HG03103 (cell line): ENCODE data around the gene ABR.
"Not testable (repeated sequence)": the region's sequence is repeated elsewhere in the genome, so short reads cannot be mapped to it uniquely, and the experiment has no call there.

ENCODE experiments used
- ATAC-seq: cut with Tn5 transposase; IDR thresholded peaks from one replicate; pipeline ENCODE4 v1.9.1; 2021; ENCODE audit warnings: low read depth; ENCODE audit not compliant: unreplicated experiment

Gene ABR

GRCh38 chr17:973053-973452, 206.7 kb downstream of the ABR start:
- ATAC-seq, result no peak

DNA sequence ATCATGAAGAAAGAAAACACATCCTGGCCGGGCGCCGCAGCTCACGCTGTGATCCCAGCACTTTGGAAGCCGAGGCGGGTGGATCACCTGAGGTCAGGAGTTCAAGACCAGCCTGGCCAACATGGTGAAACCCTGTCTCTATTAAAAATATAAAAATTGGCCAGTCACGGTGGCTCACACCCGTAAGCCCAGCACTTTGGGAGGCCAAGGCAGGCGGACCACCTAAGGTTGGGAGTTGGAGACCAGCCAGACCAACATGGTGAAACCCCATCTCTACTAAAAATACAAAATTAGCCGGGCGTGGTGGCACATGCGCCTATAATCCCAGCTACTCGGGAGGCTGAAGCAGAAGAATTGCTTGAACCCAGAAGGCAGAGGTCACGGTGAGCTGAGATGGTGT, 207.9 kb downstream of the ABR start:
- not testable (repeated sequence) for ATAC-seq

DNA sequence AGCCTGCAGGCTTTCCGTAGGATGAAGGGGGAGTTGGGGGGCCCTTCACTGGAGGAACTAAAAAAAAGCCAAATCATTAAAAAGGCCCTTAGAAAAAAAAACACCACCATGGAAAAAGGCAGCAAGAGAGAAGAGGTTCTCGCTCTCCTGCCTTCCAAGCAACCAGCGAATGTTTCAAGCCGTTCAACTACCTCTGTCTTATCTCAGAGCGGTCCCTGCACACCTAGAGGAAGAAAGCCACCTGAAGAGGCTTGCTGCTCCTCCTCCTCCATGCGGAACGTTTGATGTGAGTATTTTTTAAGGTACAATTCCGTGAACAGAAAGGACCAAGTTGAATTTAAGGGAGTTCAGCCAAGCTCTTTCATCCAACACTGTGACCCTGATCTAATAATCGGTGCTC, 209.4 kb downstream of the ABR start:
- no peak for ATAC-seq

DNA sequence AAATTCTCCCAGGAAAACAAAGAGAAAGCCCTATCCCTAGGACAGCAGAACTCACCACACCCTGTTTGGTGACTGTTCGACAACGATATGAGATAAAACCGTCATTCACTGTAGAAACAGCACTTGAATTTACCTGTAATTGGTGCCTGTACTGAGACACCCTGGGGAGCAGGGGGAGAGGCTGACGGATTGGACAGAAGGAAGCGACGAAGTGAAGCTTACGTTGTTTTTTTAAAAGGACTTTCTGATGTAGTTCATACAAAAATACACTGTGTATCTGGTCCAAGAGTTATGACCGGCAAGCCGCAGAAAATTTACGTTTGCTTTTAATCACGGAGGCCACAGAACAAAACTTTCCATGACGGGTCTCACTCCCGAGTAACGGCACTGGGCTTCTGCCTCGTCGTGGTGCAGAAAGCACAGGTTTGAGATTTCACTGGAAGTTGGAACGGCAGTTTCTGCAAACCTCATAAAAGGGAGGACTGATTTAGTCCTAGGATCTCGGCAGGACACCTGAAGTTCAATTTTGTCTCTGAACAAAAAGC, 209.9 kb downstream of the ABR start:
- no peak for ATAC-seq

GRCh38 chr17:968812-969730, 210.7 kb downstream of the ABR start:
- no peak for ATAC-seq

GRCh38 chr17:967122-967521, 212.7 kb downstream of the ABR start:
- no peak for ATAC-seq

DNA sequence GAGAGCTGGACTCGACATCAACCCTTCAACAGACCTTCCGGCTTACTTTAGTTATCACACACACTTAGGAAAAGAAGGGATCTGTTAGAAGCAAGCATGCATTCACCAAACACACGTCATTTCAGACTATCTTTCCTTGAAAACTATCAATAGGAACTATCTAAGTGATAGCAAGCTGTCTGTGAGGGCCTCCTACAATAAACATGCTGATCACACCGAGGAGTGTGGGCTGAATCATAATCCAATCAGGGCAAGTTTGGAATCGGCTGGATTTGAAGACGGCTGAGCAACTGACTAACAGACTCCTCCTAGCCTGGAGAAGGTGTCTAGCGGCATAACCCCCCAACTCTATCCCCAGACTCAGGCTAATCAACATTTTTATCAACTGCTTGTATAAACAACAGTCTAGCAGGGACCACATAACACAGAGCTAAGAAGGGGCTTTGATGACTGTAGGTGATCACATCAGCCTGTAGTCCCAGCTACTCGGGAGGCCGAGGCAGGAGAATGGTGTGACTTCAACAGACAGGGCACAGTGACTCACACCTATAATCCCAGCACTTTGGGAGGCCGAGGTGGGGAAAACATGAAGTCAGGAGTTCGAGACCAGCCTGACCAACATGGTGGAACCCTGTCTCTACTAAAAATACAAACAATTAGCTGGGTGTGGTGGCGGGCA, 214.3 kb downstream of the ABR start:
- no peak for ATAC-seq

DNA sequence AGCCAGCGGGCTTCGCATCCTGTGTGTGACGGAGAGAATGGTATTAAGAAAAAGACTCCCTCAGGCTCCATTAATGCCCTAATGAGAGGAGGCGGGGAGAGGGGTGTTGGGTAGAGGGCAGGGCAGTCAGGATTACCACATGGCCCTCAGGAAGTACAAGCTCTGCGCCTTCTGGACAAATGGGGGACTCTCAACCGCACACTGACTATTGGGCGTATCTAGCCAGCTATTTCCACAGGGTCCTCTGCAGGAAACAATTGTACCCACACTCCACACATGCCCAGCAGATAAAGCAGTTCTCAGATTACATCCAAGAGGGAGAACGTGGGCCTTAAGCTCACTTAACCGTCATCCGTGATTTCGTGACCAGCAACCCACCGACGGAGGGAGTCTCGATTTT, 214.9 kb downstream of the ABR start:
- ATAC-seq, result no peak

GRCh38 chr17:962670-963069, 217.1 kb downstream of the ABR start:
- no peak for ATAC-seq

GRCh38 chr17:962166-962565, 217.6 kb downstream of the ABR start:
- no peak for ATAC-seq

DNA sequence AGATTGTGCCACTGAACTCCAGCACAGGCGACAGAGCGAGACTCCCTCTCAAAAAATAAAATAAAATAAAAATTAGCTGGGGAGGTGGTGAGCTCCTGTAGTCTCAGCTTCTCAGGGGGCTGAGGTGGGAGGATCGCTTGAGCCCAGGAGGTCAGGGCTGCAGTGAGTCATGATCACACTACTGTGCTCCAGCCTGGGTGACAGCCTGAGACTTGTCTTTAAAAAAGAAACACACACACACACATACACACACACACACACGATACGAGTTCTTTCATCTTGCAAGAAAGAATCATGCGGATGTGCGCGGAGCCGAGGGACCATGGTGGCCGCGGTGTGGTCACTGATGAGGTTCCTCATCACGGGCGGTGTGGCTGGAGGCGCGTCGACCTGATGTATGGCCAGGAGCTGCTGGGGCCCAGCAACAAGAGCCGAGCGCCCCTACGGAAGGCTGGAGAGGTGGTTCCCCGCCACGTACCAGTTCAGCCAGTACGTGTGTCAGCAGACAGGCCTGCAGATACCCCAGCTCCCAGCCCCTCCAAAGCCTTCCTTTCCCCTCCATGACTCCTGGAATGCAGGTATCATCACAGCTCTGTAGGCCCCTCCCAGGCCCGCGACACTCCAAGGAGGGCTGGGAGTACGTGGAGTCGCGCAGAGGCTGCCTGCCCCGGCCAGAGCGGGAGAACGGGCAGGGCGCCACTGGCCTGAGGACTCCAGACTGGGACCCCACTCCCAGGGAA, 220.9 kb downstream of the ABR start:
- no peak for ATAC-seq

- ATAC-seq, result no peak
Observed at GRCh38 chr17:957856-958421, 221.8 kb downstream of the ABR start.

- no peak for ATAC-seq
Observed at GRCh38 chr17:956905-957304, 222.9 kb downstream of the ABR start.

DNA sequence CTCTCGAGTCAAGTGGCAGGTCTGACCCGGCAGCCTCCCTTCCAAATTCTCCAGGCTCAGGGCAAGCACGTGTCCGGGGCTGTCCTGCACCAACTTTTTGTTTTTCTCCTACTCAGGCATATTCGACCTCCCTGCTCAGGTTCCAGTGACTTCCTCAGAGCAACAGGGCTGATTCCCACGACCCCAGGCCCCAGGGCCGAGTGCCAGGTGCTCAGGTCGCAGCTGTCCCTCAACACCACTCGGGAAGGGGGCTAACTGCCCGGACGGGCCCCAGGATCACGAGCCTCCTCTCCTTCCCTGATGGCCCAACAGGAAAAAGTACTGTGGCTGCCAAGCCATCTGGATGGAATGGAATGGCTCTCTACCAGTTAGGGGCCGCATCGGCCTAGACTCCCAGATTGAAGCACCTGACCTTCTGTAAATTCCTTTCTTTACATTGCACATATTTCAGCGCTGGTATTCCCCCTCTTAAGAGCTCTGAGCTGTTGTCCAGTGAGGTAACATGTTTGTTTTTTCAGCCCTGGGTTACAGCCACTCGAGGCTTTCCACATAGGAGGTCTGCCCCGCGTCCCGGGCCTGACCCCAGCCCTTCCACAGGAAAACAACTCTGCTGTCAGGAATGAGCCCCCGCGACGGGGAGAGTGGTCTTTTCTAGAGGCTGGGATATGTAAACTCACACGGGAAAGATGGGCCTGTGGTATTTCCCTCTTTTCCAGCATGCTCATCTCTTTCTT, 225.2 kb downstream of the ABR start:
- no peak for ATAC-seq

- no peak for ATAC-seq
Observed at GRCh38 chr17:953767-954166, 226.0 kb downstream of the ABR start.
